Mesodermal cell (in vitro differentiated cells): ENCODE results near the gene XAB2.

ENCODE experiments used
- H3K27ac ChIP-seq: 2 replicates; pipeline ENCODE4 v1.7.0; 2013; ENCODE audit warnings: mild to moderate bottlenecking, low read depth, low read length, moderate library complexity; ENCODE audit not compliant: severe bottlenecking
- H3K36me3 ChIP-seq: 2 replicates; pipeline ENCODE4 v1.7.1; 2013; ENCODE audit warnings: mild to moderate bottlenecking, low read length, moderate library complexity; ENCODE audit not compliant: control insufficient read depth, insufficient read depth
- H3K4me1 ChIP-seq: one replicate; pipeline ENCODE4 v1.7.1; 2013; ENCODE audit warnings: mild to moderate bottlenecking, low read length; ENCODE audit not compliant: insufficient read depth, control insufficient read depth, poor library complexity, severe bottlenecking
- H3K4me3 ChIP-seq: 2 replicates; pipeline ENCODE4 v1.7.0; 2013; ENCODE audit warnings: low read length, control low read depth, mild to moderate bottlenecking; ENCODE audit not compliant: insufficient read depth, poor library complexity, severe bottlenecking; ENCODE audit errors: extremely low read depth
- H3K9me3 ChIP-seq: 2 replicates; pipeline ENCODE4 v1.7.1; 2013; ENCODE audit warnings: mild to moderate bottlenecking, low read length, moderate library complexity; ENCODE audit not compliant: control insufficient read depth
- WGBS, 2 experiments: methylation state at CpG; one replicate each; pipeline ENCODE4 v1.1.5; 2013; ENCODE audit warnings: missing lambda C conversion rate in 2 of 2; ENCODE audit not compliant: insufficient coverage in 2 of 2; 5-methylcytosine and 5-hydroxymethylcytosine counted together

The XAB2 gene

DNA sequence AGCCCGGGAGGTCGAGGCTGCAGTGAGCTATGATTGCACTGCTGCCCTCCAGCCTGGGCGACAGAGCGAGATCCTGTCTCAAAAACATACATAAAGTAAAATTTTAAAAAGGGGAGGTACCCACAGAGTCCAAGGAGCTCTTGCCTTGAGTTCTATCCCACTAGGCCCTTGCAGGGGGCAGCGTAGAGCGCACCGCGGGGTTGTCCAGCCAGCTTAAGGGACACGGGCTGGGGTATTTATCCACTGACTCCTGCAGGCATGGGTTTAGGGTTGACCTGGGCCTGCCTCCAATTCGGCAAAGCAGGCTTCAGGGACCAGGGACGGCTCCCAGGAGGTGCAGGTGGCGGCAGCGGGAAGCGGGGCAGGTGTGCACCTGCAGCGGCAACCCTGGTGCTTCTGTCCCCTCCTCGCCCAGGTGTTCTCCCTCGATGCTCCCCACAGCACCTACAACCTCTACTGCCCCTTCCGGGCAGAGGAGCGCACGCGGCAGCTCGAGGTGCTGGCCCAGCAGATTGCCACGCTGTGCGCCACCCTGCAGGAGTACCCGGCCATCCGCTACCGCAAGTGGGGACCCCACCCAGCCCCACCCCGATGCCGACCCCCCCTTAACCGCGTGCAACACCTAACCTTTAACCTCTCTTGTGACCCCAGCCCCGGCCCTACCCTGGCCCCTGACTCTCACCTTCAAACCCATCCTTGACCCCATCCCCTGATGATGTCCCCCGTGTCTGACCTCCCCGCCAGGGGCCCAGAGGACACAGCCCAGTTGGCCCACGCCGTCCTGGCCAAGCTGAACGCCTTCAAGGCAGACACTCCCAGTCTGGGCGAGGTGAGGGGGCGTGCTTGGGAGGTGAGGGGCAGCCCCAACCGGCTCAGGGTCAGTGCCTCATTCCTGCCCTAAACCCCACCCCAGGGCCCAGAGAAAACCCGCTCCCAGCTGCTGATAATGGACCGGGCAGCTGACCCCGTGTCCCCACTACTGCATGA is 12.2 kb upstream of the XAB2 start:
- no peaks in the 10 kb centered on the region for H3K4me1 ChIP-seq
- 86 to 90% methylated on average over 30 to 32 of the region's 43 CpGs for WGBS, 2 experiments
- H3K9me3 ChIP-seq, result no peaks in the 10 kb centered on the region
- H3K36me3 ChIP-seq, result no peaks in the 10 kb centered on the region
- H3K4me3 ChIP-seq, result no peak overlapping the region
- H3K27ac ChIP-seq, result no peak overlapping the region

DNA sequence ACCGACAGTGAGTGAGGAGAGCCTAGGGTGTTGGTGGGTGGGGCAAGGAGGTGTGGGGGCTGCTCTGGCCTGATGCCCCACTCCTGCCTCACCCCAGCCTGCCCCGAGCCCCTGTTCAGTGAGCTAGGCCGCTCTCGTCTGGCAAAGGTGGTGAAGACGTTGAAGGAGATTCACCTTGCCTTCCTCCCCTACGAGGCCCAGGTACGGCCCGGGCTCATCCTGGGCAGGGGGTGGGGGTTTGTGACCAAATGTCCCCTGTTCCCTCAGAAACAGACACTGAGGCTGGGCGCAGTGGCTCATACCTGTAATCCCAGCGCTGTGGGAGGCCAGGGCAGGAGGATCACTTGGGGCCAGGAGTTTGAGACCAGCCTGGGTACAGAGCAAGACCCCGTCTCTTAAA is 11.5 kb upstream of the XAB2 start:
- Histone ChIP-seq H3K36me3 (no peaks in the 10 kb centered on the region), H3K27ac (no peak overlapping the region), H3K4me1 (no peaks in the 10 kb centered on the region), H3K9me3 (no peaks in the 10 kb centered on the region), H3K4me3 (no peak overlapping the region)
- 95 to 100% methylated on average over 6 to 9 of the region's 11 CpGs for WGBS, 2 experiments

DNA sequence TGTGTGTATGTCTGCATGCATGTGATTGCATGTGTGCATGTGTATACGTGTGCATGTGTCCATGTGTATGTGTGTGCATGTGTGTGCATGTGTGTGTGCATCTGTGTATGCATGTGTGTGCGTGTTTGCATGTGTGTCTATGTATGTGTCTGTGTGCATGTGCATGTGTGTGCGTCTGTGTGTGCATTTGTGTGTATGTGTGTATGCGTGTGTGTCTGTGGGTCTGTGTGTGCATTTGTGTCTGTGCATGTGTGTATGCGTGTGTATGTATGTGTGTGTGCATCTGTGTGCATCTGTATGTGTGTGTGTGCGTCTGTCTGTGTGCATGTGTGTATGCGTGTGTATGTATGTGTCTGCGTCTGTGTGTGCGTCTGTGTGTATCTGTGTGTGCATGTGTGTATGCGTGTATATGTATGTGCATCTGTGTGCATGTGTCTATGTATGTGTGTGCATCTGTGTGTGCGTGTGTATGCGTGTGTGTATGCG is 10.6 kb upstream of the XAB2 start:
- Histone ChIP-seq H3K36me3 (no peaks in the 10 kb centered on the region), H3K4me1 (no peaks in the 10 kb centered on the region), H3K27ac (no peak overlapping the region), H3K9me3 (no peaks in the 10 kb centered on the region), H3K4me3 (no peak overlapping the region)
- WGBS, 2 experiments, result 94% methylated on average over 11 to 13 of the region's 13 CpGs

DNA sequence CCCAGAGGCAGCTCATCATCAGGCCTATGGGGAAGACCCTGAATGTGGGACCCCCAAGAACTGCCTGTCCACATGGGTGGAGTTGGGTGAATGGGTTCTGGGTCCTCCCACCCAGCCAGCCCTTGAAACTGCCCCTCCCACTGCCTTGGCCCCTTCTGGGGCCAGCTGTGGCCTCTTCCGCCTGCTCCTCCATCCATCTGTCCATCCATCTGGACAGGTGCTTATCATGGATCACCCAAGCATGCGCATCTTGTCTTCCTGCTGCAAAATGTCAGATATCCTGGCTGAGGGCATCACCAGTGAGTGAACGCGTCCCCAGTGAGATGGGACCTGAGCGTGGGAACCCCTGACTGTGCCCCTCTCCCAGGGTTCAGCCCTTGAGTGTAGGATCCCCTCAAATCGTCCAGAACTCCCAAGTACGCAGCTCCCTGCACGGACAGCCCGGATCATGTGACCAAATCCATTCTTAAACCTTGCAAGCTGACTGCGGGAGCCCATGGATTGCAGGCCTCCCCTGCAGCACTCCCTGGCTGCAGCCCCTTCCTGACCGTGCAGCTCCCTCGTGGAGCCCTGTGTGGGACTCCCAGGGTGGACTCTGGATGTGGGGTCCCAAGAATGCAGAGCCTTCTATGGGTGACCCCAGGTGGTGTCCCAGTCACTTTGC is 9.6 kb upstream of the XAB2 start:
- Histone ChIP-seq H3K36me3 (no peaks in the 10 kb centered on the region), H3K4me3 (no peak overlapping the region), H3K9me3 (no peaks in the 10 kb centered on the region), H3K27ac (no peak overlapping the region), H3K4me1 (no peaks in the 10 kb centered on the region)
- 82 to 92% methylated on average over 12 of the region's 12 CpGs for WGBS, 2 experiments

DNA sequence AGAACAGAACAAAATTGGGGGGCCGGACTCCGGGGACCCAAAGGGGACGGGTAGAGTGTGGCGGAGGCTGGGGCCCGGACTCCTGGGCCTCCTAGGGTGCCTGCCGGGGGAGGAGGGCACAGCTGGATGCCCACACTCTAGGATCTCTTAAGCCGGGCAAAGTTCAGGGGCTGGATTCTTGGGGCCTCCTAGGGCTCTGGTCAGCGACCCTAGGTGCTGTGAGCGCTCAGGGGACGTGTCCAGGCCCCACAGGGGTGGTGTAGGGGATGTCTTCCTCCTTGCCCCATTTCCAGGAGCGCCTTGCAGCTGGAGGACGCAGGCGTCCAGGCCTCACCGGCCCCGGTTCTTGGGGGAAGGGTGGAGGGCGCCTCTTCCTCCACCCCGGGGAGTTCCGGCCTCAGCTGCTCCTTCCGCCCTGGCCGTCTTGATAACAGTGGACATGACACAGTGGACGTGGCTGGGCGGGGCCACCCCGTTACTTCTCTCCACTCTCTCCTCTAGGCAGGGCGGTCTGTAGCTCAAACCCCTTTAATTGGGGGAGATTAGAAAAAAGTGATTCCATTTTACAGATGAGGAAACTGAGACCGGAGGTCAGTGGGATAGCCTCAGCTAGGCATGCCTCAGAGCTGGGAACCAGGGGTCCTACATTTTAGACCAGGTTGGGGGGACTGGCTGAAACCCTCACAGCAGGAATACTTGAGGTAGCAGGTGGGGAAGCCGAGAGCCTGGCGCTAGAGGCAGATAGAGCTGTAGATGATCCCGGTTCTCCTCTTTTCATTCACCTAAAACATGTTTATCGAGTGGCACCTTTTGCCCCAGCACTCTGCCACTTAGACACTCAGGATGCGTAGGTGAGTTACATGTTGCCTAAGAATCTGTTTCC is 8.3 kb upstream of the XAB2 start:
- Histone ChIP-seq H3K36me3 (peaks cover 3% of the 10 kb centered on the region), H3K27ac (no peak overlapping the region), H3K4me1 (no peaks in the 10 kb centered on the region), H3K4me3 (peak overlapping the region; percentile 49), H3K9me3 (no peaks in the 10 kb centered on the region)
- WGBS, 2 experiments, result 53 to 54% methylated on average over 14 to 15 of the region's 30 CpGs

DNA sequence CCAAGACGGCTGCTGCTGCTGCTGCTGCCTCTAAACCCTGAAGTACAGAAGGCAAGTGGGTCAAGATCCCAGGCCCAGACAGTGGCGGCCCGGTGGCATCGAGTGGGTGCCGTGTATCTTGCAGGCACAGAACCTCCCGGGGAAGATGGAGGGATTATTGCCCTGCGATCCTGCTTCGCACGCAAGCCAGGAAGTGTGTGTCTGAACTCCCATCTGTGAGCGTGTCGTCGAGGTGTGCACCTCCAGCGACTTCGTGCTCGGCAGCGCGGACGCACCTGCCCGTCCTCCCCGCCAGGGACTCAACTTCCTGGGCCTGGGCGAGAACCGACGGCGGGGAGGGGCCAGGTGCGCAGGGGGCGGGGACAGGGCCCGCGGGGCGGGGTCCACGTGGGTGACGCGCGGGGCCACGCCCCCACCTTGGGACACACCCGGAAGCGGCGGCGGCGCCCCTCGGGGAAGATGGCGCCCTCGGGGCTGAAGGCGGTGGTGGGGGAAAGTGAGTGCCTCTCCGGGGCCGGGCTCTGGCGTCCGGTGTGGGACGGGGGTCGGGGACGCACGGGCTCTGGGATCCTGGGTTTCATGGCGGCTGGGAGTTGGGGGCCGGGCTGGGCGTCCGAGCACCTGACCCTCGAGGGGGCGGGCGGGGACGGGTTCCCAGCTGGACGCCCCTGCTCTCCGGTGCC is 7.5 kb upstream of the XAB2 start, which contains the start of gene STXBP2:
Gene STXBP2, plus strand, starts transcription at position 420 of the 683 bp plus-strand sequence. Its CDS starts 40 bp downstream, at position 460.
- Histone ChIP-seq H3K27ac (no peak within 1 kb of the TSS), H3K4me3 (peak within 1 kb of the TSS; percentile 49), H3K9me3 (no peaks in the 10 kb centered on the region), H3K36me3 (peaks cover 10% of the 10 kb centered on the region), H3K4me1 (no peaks in the 10 kb centered on the region)
- 11 to 17% methylated on average over 33 to 48 of the region's 61 CpGs for WGBS, 2 experiments

DNA sequence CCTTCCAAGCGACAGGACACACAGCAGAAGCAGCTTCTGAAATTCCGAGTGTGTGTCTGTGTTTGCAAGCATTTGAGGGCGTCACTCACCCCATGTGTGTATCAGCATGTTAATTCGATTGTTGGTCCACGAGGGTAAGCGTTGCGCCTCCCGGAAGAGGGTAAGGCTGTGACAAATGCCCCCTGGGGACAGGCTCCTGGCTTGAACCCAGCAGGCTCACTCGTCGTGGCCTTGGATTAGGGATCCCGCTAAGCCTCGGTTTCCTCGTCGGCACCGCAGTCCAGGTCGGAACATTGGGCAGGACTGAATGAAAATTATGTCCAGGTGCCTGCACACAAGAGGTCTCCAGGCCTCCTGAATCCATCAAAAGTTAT is 7.0 kb upstream of the XAB2 start:
- no peaks in the 10 kb centered on the region for H3K9me3 ChIP-seq
- peaks cover 13% of the 10 kb centered on the region for H3K36me3 ChIP-seq
- 74% methylated on average over 16 of the region's 16 CpGs for WGBS, 2 experiments
- no peaks in the 10 kb centered on the region for H3K4me1 ChIP-seq
- H3K27ac ChIP-seq, result no peak overlapping the region
- peak overlapping the region; percentile 49 for H3K4me3 ChIP-seq

DNA sequence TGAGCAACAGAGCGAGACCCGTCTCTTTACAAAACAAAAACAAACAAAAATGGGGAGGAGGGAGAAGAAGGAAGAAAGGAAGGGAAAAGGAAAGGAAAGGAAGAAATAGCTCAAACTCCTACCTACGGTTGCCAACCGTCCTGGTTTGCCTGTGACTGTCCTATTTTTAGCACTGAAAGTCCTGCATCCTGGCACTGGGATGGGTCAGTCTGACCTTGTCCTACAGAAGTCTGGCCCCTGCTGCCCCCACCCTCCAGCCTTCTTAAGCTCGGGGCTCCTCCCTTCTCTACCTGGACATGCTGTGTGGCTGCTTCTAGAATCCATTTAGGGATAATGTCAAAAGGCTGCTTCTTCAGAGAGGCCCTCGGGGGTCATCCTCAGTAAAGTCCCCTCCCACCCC is 6.3 kb upstream of the XAB2 start:
- Histone ChIP-seq H3K36me3 (peaks cover 13% of the 10 kb centered on the region), H3K4me3 (no peak overlapping the region), H3K9me3 (no peaks in the 10 kb centered on the region), H3K4me1 (peaks cover 4% of the 10 kb centered on the region), H3K27ac (no peak overlapping the region)
- 55 to 67% methylated on average over 3 of the region's 6 CpGs for WGBS, 2 experiments

DNA sequence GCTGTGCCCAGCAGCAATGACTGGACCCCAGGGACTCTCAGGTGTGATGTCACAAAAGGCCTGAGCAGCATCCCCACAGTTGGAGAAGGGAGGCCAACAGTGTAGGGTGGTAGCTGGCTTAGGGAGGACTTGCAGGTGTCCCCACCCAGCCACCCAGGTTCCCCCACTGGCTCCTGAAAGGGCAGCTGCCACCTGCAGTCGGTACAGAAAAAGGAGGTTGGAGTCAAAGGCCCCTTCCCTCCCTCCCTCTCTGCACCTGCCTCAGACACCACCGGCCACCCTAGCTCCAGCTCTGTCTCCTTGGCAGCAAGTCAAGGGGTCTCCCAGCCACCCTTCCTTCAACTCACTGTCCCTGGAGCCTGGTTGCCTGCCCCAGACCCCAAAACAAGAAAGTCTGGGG is 4.4 kb upstream of the XAB2 start, which contains the start of gene PCP2:
Gene PCP2, minus strand, starts transcription at position 22 of the 400 bp plus-strand sequence. CDS start 262 bp downstream, outside the sequence.
- Histone ChIP-seq H3K4me3 (no peak within 1 kb of the TSS), H3K4me1 (peaks cover 7% of the 10 kb centered on the region), H3K9me3 (no peaks in the 10 kb centered on the region), H3K27ac (no peak within 1 kb of the TSS), H3K36me3 (peaks cover 13% of the 10 kb centered on the region)
- WGBS, 2 experiments, result 69 to 75% methylated on average over 1 to 2 of the region's 2 CpGs
